Measurements from ENCODE around the gene APLNR.
"Not testable (repeated sequence)": the region's sequence is repeated elsewhere in the genome, so short reads cannot be mapped to it uniquely, and the experiment has no call there.

Gene APLNR

GRCh38 chr11:57237204-57237681 lies at the start of gene APLNR:
Gene APLNR, minus strand, starts transcription at chr11:57237250. Its CDS starts 246 bp downstream, at chr11:57237004.
- no peak for FAIRE-seq

DNA sequence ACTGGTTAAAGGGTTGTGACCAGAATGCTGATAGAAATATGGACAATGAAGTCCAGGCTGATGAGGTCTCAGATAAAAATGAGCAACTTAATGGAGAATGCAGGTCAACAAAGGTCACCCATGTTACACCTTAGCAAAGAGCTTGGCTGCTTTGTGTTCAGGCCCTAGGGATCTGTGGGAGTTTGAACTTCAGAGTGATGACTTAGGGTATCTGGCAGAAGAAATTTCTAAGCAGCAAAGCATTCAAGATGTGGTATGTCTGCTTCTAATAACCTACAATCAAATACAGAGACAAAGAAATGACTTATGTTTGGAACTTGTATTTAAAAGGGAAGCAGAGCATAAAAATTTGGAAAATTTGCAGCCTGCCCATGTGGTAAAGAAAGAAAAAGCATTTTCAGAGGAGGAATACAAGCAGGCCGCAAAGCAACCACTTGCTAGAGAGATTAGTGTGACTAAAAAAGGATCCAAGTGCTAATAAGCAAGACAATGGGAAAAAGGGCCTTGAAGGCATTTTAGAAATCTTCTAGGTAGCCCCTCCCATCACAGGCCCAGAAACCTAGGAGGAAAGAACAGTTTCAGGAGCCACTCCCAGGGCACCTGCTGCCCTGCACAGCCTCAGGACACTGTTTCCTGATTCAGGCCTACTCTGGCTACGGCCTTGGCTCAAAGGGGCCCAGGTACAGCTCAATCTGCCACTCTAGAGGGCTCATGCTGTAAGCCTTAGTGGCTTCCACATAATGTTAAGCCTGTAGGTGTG lies 46.4 kb upstream of the APLNR start:
- no peak for FAIRE-seq

DNA sequence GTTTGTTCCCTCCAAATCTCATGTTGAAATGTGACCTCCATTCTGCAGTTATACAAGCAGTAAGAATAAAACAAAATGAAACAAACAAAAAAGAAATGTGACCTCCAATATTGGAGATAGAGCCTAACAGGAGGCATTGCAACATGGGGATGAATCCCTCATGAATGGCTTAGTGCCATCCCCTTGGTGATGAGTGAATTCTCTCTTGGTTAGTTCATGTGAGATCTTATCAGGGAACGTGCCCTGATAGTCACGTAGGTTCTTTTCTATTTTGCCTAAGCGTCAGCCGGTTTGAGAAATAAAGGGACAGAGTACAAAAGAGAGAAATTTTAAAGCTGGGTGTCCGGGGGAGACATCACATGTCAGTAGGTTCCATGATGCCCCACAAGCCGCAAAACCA lies 44.5 kb upstream of the APLNR start:
- FAIRE-seq: not testable (repeated sequence)

DNA sequence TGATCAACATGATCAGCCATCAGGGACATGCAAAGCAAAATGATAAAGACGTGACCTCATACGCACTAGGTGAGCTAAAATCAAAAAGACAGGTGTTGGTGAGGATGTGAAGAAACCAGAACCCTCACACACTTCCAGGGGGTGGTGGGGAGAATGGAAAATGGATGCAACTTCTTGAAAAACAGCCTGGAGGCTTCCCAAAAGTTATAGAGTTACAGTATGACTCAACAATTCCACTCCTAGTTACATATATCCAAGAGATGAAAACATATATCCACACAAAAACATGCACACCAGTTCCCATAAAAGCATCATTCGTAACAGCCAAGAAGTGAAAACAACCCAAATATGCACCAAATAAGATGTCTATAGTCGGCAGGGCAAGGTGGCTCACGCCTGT lies 42.1 kb upstream of the APLNR start:
- no peak for FAIRE-seq

DNA sequence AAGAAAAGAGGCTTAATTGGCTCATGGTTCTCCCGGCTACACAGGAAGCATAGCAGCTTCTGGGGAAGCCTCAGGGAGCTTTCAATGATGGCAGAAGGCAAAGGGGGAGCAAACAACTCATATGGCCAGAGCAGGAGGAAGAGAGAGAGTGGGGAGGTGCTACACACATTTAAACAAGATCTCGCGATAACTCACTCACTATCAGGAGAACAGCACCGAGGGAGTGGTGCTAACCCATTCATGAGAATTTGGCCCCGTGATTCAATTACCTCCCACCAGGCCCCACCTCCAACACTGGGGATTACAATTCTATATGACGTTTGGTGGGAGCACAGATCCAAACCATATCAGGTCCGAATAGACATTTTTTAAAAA lies 41.7 kb upstream of the APLNR start:
- no peak for FAIRE-seq

GRCh38 chr11:57277845-57278720 lies 41.0 kb upstream of the APLNR start:
- no peak for FAIRE-seq

- no peak for FAIRE-seq
Observed at GRCh38 chr11:57276971-57277675, 40.1 kb upstream of the APLNR start.

GRCh38 chr11:57276169-57276970 lies 39.3 kb upstream of the APLNR start:
- no peak for FAIRE-seq

GRCh38 chr11:57275582-57275981 lies 38.5 kb upstream of the APLNR start:
- no peak for FAIRE-seq

DNA sequence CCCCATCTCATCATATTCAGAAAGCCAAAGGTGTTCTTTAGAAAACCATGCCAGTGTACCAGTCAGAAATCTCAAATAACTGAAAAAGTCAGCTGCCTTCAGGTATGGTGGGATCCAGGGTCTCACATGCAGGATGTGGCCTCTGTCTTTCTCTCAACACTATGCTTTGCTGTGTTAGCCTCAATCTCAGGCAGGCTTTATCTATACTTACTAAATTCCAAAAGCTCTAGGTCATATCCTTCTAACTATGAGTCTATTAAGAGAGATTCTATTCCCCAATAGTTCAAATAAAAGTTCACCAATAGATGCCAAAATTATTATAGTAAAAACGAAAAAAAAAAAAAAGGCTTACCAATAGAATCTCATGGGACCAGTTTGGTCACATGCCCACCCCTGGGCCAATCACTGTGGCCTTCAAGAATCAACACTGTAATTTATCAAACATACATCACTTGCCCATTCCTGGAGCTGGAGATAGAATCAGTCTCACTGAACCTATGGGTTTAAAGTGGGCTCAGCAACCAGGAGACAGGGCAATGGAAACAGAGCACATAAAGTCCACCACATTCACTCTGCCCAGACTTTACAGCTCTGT lies 38.0 kb upstream of the APLNR start:
- no peak for FAIRE-seq

DNA sequence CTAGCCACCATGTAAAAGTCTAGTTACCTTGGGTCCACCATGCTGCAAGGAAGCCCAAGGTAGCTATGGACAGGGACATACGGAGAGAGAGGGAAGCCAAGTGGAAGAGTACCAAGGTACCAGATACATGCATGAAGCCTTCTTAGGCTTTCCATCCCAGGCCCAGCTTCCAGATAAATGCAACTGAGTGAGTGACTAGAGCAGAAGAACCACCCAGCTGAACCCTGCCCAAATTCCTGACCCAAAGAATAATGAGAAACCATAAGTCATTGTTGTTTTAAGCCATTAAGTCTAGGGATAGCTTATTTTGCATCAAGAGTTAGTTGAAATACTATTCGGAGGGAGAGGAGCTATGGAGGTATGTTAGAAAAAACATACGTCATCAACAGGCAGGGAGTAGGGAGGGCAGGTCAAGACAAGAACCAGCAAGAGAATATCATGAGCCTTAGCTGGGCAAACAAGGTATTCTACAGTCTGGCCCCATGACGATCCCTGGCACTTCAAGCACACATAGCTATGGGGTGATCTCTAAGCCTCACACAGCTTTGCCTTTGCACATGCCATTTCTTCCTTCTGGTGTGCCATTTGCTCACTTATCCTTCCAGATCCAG lies 36.5 kb upstream of the APLNR start:
- no peak for FAIRE-seq

DNA sequence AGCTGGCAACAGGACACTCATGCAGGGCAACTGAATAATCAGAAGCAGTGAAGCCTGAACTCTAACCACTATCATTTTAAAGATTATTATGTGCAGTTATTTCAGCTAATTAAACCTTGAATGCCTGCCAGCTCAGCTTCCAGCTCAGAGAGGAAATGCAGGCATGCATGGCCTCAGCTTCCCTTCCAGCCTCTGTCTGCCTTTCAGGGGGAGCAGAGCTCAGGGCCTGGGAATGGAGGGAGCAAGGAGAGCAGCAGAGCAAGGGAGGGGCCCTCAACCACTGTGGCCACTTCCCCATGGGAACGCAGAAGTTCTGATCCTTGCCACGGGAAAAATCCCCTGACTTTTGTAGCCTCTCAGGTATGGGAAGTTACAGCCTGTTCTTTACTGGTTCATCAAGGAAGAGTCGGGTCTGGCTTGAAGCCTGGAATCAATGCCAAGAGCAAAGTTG lies 32.5 kb upstream of the APLNR start:
- no peak for FAIRE-seq

DNA sequence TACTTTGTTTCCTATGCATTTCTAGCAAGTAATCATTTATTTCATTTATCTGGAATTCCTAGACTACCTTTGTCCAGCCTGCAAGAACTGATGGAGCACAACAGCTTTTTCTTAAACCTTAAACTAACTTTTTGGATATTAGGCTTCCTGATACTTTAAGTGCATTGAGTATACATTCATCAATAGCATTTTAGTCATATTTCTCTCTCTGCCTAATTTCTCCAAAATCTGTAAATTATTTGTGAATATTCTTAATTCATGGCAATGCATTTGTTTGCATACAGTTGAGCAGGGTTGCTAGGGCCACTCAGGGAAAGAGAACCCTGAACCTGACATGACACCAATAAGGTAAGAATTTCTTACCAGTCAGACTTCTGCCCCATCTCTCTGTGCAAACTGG lies 29.1 kb upstream of the APLNR start:
- FAIRE-seq: no peak

GRCh38 chr11:57263351-57263750 lies 26.3 kb upstream of the APLNR start:
- FAIRE-seq: no peak

GRCh38 chr11:57262157-57262556 lies 25.1 kb upstream of the APLNR start:
- FAIRE-seq: no peak

- no peak for FAIRE-seq
Observed at GRCh38 chr11:57260937-57261783, 24.1 kb upstream of the APLNR start.

DNA sequence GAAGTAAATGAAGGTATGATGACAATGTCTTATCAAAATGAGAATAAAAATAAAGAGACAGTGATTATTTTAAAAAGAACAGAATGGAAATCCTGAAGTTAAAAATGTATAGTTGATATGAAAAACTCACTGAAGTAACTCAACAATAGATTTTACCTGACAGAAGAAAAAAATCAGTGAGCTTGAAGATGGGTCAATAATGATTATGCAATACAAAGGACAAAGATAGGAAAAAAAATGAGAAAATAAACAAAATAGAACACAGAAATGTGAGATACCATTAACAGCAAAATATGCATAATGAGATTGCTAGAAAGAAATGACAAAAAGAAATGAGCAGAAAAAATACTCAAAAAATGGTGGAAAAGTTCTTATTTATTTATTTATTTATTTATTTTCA lies 19.1 kb upstream of the APLNR start:
- FAIRE-seq: no peak

DNA sequence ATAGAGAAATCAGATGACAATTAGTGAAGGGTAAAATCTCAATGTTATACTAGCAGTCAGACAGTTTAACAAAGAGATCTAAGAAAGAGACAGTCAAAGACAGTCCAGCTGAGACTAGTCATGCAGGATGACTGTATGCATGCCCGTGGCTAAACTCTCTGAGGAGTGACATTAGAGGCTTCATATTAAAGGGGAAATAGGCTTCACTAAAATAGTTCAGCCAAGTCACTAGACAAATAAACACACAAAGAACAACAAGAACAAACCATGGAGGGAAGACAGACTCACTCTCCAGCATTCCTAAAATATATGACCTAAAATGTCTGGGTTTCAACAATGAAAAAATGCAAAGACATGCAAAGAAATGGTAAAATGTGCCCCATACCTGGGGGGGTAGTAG lies 18.6 kb upstream of the APLNR start:
- FAIRE-seq: no peak

GRCh38 chr11:57254631-57255030 lies 17.6 kb upstream of the APLNR start:
- FAIRE-seq: no peak

GRCh38 chr11:57251491-57252104 lies 14.5 kb upstream of the APLNR start:
- FAIRE-seq: no peak

All from TTC549 (cell line).